ENCODE results near the gene HOXD9.

HOXD9 gene

DNA sequence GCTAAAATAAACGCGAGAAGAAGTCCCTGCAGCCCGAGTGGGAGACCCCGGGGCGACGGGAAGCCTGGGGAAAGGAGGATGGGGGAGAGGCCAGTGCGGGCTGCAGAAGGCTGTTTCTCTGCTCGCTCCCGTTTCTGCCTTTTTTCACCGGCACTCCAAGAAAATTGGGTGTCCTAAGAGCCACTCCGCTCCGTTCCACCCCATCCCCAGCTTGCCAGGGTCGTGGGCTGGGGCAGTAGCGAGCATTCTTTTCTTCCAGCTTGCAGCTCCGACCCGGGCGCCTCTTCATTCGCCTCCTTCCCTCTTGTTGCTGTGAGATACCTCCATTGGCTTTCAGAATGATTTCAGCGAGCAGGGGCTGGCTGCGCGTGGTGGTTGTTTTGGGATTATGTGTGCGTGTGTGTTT, 35.7 kb downstream of the HOXD9 start:
- H3K36me3 Mint-ChIP-seq (ENCODE audit: low read depth): no peaks in the 10 kb centered on the region
- intact Hi-C loops (cut with micrococcal nuclease): no loop called here
- H3K4me3 Mint-ChIP-seq: no peak overlapping the region

DNA sequence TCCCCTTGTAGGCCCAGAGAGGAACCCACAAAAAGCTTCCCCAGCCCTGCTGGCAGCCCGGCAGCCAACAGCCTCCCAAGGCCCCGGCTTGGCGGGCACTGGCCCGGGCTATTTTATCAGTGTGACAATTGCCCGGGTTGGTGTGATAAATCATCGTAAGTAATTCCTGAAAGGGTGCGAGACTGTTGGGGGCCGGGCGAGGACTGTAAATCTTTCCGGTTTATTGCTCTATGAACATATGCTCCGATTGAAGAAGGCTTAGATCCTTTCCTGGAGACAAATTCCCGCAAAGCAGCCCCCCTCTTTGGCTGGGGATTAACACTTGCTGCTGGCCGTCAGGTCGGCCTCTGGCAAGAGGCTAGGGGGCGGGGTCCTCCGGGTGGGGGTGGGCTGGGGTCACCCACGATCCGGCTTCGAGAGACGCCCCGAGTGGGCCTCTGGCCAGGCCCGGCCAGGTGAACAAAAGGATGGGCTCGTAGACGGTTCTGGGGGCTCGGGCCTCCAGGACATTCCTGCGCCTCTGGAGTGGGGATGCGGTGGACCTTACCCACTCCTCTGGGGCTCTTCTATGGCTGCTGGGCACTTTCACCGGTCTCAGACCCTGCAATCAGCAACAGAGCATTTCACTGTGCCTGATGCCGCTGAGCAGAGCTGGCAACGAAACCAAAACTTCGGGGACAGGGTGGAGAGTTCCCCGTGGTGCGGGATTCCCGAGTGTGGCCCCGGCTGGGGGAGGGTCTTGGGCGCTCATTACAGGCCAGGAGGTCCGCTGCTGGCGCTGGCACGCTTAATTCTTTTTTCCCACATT, 36.5 kb downstream of the HOXD9 start:
- intact Hi-C loops (cut with micrococcal nuclease): no loop called here

More for the DNA sequence above, 35.7 kb downstream of the HOXD9 start:
- Mint-ChIP-seq H3K4me1 (ENCODE audit: low read depth) (peaks cover 5% of the 10 kb centered on the region), H3K27me3 (peaks cover 95% of the 10 kb centered on the region), H3K9me3 (no peaks in the 10 kb centered on the region), H3K27ac (no peak overlapping the region)

DNA sequence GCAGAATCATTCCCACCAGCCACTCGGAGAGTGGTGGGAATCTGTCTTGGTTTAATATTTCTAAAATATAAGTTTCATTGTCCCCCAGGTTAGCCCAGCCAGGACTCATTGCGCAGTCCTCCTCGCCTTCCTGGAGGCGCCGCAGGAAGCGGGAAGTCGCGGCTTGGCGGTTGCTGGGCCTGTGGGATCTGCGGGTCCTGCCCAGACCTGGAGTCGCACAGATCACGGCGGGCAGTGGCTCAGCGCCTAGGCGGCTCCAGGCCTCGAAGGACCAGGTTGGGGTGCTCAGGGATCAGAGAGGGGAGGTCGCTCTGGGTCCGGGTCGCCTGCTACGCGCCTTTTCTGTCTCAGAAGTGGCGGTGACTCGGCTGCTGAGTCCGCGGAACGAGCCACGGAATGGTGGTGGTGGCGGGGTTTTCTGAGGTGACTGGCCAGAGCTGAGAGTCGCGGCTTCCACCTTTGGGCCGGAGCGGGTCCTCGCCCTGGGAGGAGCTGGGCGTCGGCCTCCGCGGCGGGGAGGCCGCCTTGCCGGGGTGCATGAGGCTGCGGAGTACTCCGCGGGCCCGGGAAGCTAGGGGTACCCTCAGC, 37.2 kb downstream of the HOXD9 start:
- intact Hi-C loops (cut with micrococcal nuclease): no loop called here
- no peak overlapping the region for H3K27ac Mint-ChIP-seq
- H3K27me3 Mint-ChIP-seq: peaks cover 96% of the 10 kb centered on the region
- no peak overlapping the region for H3K4me3 Mint-ChIP-seq
- H3K4me1 Mint-ChIP-seq (ENCODE audit: low read depth): peaks cover 5% of the 10 kb centered on the region
- no peaks in the 10 kb centered on the region for H3K9me3 Mint-ChIP-seq
- H3K36me3 Mint-ChIP-seq (ENCODE audit: low read depth): no peaks in the 10 kb centered on the region

More for the DNA sequence above, 36.5 kb downstream of the HOXD9 start:
- H3K4me1 Mint-ChIP-seq (ENCODE audit: low read depth): peaks cover 5% of the 10 kb centered on the region
- no peaks in the 10 kb centered on the region for H3K36me3 Mint-ChIP-seq (ENCODE audit: low read depth)
- H3K27ac Mint-ChIP-seq: no peak overlapping the region
- no peak overlapping the region for H3K4me3 Mint-ChIP-seq
- no peaks in the 10 kb centered on the region for H3K9me3 Mint-ChIP-seq
- peaks cover 96% of the 10 kb centered on the region for H3K27me3 Mint-ChIP-seq

DNA sequence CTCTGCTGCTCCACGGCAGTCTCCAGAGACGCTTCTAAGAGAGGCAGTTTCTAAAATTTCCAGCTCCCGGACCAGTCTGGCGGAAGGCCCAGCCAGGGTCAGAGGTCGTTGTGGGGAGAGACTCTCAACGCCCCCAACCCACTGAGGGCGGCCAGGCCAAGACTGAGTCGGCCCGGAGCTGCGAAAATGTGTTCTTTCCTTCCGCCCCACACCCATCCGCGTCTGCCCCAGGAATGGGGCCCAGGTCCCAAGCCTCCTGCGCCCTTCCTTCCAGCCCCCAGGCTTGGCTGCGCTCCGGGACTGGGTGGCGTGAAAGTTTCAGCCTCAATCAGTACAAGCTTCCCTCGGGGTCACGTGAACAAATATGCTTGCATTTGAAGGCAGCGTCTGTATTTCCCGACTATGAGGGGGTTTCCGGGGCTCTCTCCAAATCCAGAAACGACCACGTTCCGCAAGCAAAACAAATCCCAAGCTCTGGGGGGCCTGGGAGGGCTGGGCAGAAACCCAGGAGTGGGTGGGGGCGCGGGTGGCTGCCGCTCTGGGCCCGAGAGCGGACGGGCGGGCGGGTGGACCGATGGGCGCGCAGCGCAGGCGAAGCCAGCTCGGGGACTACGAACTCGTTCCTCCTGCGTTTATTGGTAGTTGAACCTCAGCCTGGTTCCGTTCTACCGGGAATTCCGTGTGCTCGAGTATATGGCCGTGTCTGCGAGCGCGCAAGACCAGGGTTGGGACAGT, 37.9 kb downstream of the HOXD9 start:
- no peaks in the 10 kb centered on the region for H3K9me3 Mint-ChIP-seq
- H3K27me3 Mint-ChIP-seq: peaks cover 96% of the 10 kb centered on the region
- peaks cover 5% of the 10 kb centered on the region for H3K4me1 Mint-ChIP-seq (ENCODE audit: low read depth)
- no peak overlapping the region for H3K27ac Mint-ChIP-seq
- intact Hi-C loops (cut with micrococcal nuclease): no loop called here
- no peak overlapping the region for H3K4me3 Mint-ChIP-seq
- H3K36me3 Mint-ChIP-seq (ENCODE audit: low read depth): no peaks in the 10 kb centered on the region

DNA sequence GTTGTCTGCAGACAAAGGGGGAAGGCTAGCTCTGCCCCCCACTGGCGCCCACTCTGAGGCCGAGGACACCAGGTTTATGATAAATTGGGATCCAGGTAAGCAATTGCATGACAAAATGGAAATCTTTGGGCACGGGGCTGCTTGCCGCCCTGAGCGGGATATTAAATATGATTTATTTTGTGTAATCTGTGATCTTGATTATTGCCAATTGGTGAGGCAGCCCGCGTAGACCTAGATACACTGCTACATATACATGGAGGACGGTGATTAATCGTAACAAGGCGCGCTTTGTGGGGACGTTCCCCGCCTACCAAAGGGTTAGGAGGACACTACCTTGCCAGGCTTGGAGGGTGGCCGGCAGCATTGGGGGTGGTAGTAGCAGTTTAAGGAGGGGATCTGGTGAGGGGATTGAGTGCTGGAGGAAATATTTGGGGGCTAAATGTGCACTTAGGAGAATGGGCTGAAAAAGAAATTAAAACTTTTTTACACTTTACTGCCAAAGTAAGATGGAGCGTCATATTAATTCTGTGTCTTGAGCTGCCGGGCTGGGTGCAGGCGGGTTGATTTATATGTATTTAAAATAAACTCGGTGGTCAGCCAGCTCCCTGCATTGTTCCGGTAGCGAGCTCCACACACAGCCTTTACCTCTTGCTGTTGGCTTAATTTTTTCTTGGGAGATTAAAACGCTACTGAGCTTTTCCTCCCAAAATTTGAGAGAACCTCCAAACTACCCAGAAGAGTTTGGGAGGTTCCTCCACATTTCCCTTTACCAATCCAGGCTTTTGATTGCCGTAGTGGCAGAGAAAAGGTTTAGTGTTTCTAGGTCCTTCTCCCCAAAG, 38.7 kb downstream of the HOXD9 start:
- Mint-ChIP-seq H3K27ac (no peak overlapping the region), H3K27me3 (peaks cover 97% of the 10 kb centered on the region), H3K4me1 (ENCODE audit: low read depth) (peaks cover 5% of the 10 kb centered on the region), H3K4me3 (no peak overlapping the region), H3K9me3 (no peaks in the 10 kb centered on the region), H3K36me3 (ENCODE audit: low read depth) (no peaks in the 10 kb centered on the region)
- intact Hi-C loops (cut with micrococcal nuclease): no loop called here

DNA sequence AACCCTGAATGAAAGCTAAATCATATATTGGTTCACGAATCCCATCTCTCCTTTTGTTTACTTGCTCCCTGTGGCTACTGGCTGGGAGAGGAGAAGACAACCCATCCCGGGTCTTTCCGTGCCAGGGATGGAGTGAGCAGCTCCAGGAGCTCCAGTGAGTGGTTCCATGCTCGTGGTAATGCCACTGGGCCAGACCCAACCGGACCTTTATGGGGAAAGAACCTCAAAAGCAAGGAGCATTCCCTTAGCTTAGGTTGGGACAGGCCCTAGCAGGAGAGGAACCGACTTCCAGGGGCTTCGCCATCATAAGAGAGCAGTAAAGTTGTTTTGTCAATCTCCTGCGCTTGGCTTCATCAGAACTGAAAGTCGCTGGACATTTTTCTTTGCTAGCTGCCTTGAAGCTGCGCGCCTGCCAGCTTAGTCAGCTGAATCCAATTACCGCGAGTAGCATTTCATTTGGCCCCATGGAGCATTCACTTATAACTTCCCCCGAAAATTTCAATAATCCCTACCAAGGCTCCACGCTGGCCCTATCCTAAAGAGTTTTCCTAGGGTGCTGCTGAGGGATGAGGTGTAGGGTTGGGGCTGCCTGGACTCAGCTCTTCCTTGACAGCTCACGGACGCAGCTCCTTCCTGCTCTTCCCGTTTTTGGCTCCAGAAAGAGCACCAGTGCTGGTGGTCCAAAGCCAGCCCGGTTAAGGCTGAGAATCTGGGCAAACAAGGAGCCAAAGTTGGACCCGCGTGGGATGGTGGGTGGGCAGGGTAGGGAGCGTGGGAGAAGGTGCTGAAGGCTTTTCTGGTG, 39.5 kb downstream of the HOXD9 start:
- no peak overlapping the region for H3K4me3 Mint-ChIP-seq
- peaks cover 5% of the 10 kb centered on the region for H3K4me1 Mint-ChIP-seq (ENCODE audit: low read depth)
- intact Hi-C loops (cut with micrococcal nuclease): no loop called here
- H3K36me3 Mint-ChIP-seq (ENCODE audit: low read depth): no peaks in the 10 kb centered on the region
- no peak overlapping the region for H3K27ac Mint-ChIP-seq
- peaks cover 96% of the 10 kb centered on the region for H3K27me3 Mint-ChIP-seq
- no peaks in the 10 kb centered on the region for H3K9me3 Mint-ChIP-seq

DNA sequence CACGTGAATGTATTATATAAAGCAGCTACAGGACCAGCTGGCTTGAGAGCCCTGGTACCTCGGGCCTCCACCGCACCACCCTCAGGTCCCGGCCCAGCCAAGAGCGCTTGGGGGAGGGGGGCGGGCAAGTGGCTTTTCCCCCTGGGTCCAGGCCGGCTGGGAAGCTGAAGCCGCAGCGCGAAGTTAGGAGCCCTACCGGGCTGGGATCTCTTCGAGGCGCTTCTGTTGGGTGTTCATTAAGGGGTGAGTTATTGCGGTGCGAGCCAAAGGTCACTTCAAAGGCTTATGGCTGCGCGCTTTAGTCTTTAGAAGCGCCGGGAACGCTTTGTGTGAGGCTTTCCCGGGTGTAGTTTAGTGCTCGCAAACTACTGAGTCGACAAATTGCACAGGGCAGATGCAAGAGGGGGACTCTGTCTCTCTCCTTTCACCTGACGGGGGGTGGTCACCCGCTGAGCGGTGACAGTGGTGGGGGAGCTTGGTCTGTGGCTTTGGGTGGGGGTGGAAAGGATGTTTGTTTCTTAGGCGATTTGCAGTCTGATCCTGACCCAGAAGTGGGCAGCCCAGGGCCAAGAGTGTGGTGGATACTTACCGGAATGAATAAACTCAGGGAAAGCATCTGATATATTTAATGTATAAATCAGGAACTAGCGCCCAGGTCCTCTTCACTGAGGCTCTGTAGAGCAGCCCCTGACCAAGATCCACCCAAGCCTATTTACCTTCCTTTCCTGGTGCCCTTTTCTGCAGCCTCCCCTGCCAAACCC, 40.6 kb downstream of the HOXD9 start:
- Mint-ChIP-seq H3K4me1 (ENCODE audit: low read depth) (no peaks in the 10 kb centered on the region), H3K27ac (no peak overlapping the region), H3K4me3 (no peak overlapping the region), H3K9me3 (no peaks in the 10 kb centered on the region), H3K27me3 (peaks cover 99% of the 10 kb centered on the region), H3K36me3 (ENCODE audit: low read depth) (no peaks in the 10 kb centered on the region)
- intact Hi-C loops (cut with micrococcal nuclease): no loop called here

DNA sequence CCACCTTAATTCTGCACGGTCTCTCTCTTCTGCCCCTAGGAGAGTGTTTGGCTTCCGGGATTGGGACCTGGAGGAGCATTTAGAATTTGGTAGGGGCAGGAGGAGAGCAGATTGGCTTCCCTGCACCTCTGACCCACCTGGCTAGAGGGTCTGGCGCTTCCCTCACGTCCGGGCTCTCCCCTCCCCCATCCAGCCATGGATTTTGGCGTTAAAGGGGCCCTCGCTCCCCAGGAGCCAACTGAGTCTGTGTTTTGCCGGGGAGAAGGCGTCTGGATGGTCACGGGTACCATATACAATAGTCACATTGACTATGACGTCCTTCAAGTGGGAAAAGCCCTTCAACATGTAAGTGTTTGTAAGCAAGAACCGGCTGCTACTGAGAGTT, 41.1 kb downstream of the HOXD9 start:
- intact Hi-C loops (cut with micrococcal nuclease): no loop called here
- H3K9me3 Mint-ChIP-seq: no peaks in the 10 kb centered on the region
- no peaks in the 10 kb centered on the region for H3K4me1 Mint-ChIP-seq (ENCODE audit: low read depth)
- no peaks in the 10 kb centered on the region for H3K36me3 Mint-ChIP-seq (ENCODE audit: low read depth)
- H3K4me3 Mint-ChIP-seq: no peak overlapping the region
- H3K27ac Mint-ChIP-seq: no peak overlapping the region
- peaks cover 97% of the 10 kb centered on the region for H3K27me3 Mint-ChIP-seq

DNA sequence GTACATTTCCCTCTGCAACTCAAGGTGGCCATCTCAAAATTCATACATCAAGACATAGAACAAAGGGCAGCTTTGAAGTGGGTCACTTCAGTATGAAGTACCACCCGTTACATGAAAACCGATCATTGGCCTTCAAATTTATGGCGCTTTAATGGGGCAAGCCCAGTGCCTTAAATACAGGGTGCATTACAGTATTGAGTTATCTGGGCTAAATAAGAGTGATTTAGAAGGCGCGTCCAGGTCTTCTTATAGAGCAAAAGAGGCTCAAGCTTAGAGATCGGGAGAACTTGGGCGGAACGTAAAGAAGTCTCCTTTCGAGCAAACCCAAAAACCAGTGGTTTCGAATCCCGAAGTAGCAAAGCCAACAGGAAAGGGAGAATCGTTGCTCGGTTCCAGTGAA, 41.7 kb downstream of the HOXD9 start:
- H3K27me3 Mint-ChIP-seq: peaks cover 96% of the 10 kb centered on the region
- no peak overlapping the region for H3K27ac Mint-ChIP-seq
- no peaks in the 10 kb centered on the region for H3K9me3 Mint-ChIP-seq
- no peak overlapping the region for H3K4me3 Mint-ChIP-seq
- no peaks in the 10 kb centered on the region for H3K4me1 Mint-ChIP-seq (ENCODE audit: low read depth)
- intact Hi-C loops (cut with micrococcal nuclease): no loop called here
- H3K36me3 Mint-ChIP-seq (ENCODE audit: low read depth): no peaks in the 10 kb centered on the region

DNA sequence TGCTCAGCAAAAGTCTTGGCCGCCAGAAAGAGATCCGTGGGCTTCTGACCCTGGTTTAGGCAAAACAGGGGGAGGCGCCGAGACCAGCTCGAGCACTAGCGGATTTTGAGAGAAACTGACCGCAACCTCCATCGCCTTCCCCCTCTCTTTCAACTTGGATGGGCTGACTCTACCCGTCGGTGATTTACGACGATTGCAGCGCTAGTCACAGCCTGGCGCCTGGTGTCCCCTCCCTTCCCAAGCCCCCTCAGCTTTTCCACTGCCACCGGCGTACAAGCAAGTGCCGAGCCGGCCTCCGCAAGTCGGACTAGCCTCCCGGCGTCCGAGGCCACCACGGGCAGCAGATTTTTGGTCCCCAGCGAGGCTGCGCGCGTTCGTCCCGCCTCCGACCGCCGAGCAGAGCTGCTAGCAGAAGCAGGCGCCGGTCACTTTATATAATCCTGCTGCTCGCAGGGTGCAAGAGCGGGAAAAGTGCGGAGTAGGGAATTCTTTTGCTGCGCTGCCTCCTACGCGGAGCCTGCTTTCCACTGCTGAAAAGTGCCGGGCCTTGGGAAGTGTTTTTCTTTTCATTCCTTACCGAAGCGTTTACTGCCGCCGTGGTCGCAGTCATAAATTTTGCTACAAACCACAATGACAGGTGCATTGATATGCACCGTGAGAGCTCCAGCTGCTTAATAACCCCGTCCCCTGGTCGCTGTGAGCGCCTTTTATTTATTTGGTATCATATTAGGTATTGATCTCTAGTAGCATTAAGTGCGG, 42.3 kb downstream of the HOXD9 start:
- no peak overlapping the region for H3K4me3 Mint-ChIP-seq
- peaks cover 96% of the 10 kb centered on the region for H3K27me3 Mint-ChIP-seq
- intact Hi-C loops (cut with micrococcal nuclease): no loop called here
- no peaks in the 10 kb centered on the region for H3K36me3 Mint-ChIP-seq (ENCODE audit: low read depth)
- no peak overlapping the region for H3K27ac Mint-ChIP-seq
- H3K9me3 Mint-ChIP-seq: no peaks in the 10 kb centered on the region
- no peaks in the 10 kb centered on the region for H3K4me1 Mint-ChIP-seq (ENCODE audit: low read depth)

DNA sequence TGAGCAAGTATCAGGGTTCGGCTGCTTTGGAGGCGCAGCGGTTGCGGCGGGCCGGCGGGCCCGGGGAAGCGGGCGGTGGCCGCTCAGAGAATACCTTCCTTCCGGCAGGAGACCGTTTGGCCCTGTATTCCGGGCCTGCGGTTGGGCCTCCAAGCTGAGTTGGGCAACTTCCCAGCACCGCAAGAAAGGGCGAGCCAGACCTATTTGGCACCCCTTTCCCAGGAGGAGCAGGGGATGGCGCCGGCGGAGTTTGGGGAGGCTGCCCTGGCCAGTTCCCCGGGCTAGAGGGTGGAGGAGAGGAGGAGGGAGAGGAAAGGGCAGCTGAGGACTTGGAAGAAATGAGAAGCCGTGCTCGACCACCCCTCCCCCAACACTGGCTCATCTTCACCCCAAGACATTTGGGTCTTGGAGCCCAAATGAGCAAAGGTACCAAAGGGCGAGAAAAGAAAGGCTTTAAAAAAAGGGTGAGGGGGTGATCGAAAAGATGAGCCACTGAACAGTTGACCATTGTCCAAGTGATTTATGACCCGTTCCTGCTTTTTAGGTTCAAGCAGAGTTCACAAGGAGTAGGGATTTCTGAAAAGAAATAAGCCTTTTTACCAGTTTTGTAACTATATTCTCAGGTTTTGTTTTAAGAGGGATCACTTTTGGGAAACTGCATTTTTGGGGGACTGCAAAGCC, 43.0 kb downstream of the HOXD9 start:
- Mint-ChIP-seq H3K27me3 (peaks cover 94% of the 10 kb centered on the region), H3K4me1 (ENCODE audit: low read depth) (no peaks in the 10 kb centered on the region), H3K4me3 (no peak overlapping the region), H3K9me3 (no peaks in the 10 kb centered on the region), H3K27ac (no peak overlapping the region), H3K36me3 (ENCODE audit: low read depth) (no peaks in the 10 kb centered on the region)
- intact Hi-C loops (cut with micrococcal nuclease): no loop called here

DNA sequence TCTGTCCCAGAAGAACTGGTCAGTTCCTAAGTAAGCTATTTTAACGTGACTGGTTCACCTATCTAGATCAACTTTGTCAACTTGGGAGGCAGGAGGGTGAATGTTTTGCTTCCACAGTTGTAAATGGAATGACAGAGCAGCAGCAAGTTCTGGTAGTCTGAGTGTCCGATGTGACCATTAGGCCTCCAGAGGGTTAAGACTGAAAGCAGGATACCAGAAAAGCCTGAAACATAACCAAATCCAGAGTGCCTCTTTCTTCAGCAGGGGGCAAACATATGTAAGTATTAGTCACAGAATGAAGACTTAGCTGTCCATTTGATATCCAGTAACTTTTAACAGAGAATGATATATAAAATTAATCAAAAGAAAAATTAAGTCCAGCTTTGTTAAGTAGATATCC, 43.8 kb downstream of the HOXD9 start:
- intact Hi-C loops (cut with micrococcal nuclease): no loop called here
- Mint-ChIP-seq H3K9me3 (no peaks in the 10 kb centered on the region), H3K36me3 (ENCODE audit: low read depth) (no peaks in the 10 kb centered on the region)

More for the DNA sequence above, 43.8 kb downstream of the HOXD9 start:
- H3K4me1 Mint-ChIP-seq (ENCODE audit: low read depth): no peaks in the 10 kb centered on the region
- H3K4me3 Mint-ChIP-seq: no peak overlapping the region
- H3K27ac Mint-ChIP-seq: no peak overlapping the region
- H3K27me3 Mint-ChIP-seq: peaks cover 94% of the 10 kb centered on the region
